H9 (cell line): Measurements from ENCODE around the gene RPL14. TPM values are rescaled to one million over a fixed set of nuclear protein-coding genes. Genes with fewer than 3 reads are reported as not detected.
A peak's percentile ranks its signal among the peaks of the same experiment; 100 is the strongest.

Experiments
- DNase-seq: peaks from one replicate; pipeline ENCODE4 v3.0.0-alpha.2; 2017
- H2AFZ ChIP-seq: one replicate; pipeline ENCODE4 v1.6.1; 2013; ENCODE audit warnings: mild to moderate bottlenecking, low read length, control low read depth, moderate library complexity
- H2AK5ac ChIP-seq: 2 replicates; pipeline ENCODE4 v1.6.1; 2013; ENCODE audit warnings: low read length, control low read depth, mixed read lengths; ENCODE audit not compliant: insufficient read length
- H2BK120ac ChIP-seq: one replicate; pipeline ENCODE4 v1.6.1; 2013; ENCODE audit warnings: low read depth, mild to moderate bottlenecking, low read length, control low read depth, inconsistent platforms; ENCODE audit not compliant: poor library complexity, severe bottlenecking
- H2BK12ac ChIP-seq: 2 replicates; pipeline ENCODE4 v1.6.1; 2013; ENCODE audit warnings: low read length, control low read depth, mixed read lengths, low read depth; ENCODE audit not compliant: insufficient read length
- H2BK15ac ChIP-seq: 2 replicates; pipeline ENCODE4 v1.6.1; 2013; ENCODE audit warnings: low read depth, low read length, control low read depth
- H2BK20ac ChIP-seq: one replicate; pipeline ENCODE4 v1.6.1; 2013; ENCODE audit warnings: low read depth, mild to moderate bottlenecking, low read length, control low read depth, inconsistent platforms; ENCODE audit not compliant: poor library complexity, severe bottlenecking
- H2BK5ac ChIP-seq: 2 replicates; pipeline ENCODE4 v1.6.1; 2013; ENCODE audit warnings: low read length, control low read depth, mixed read lengths; ENCODE audit not compliant: insufficient read length
- H3K14ac ChIP-seq: 2 replicates; pipeline ENCODE4 v1.6.1; 2013; ENCODE audit warnings: low read length, control low read depth; ENCODE audit not compliant: insufficient read depth
- H3K18ac ChIP-seq: 2 replicates; pipeline ENCODE4 v1.6.1; 2013; ENCODE audit warnings: low read depth, mild to moderate bottlenecking, mixed read lengths, low read length, control low read depth; ENCODE audit not compliant: insufficient read length
- H3K23ac ChIP-seq: 2 replicates; pipeline ENCODE4 v1.6.1; 2013; ENCODE audit warnings: low read length, control low read depth, mixed read lengths, low read depth; ENCODE audit not compliant: insufficient read length
- H3K23me2 ChIP-seq: 2 replicates; pipeline ENCODE4 v1.6.1; 2013; ENCODE audit warnings: low read depth, mild to moderate bottlenecking, mixed read lengths, low read length, control low read depth; ENCODE audit not compliant: insufficient read length, poor library complexity, severe bottlenecking
- H3K27ac ChIP-seq: 2 replicates; pipeline ENCODE4 v1.5.1; 2013; ENCODE audit warnings: low read length, control low read depth, mixed read lengths, low read depth; ENCODE audit not compliant: insufficient read length
- H3K27me3 ChIP-seq: 2 replicates; pipeline ENCODE4 v1.6.1; 2013; ENCODE audit warnings: low read length, control low read depth, inconsistent platforms; ENCODE audit not compliant: insufficient read depth
- H3K4ac ChIP-seq: 2 replicates; pipeline ENCODE4 v1.6.1; 2013; ENCODE audit warnings: low read depth, mild to moderate bottlenecking, control low read depth, inconsistent platforms, low read length, moderate library complexity
- H3K4me1 ChIP-seq: 2 replicates; pipeline ENCODE4 v1.6.1; 2013; ENCODE audit warnings: low read length, control low read depth, inconsistent platforms; ENCODE audit not compliant: insufficient read depth
- H3K4me2 ChIP-seq: 2 replicates; pipeline ENCODE4 v1.6.1; 2013; ENCODE audit warnings: low read length, control low read depth, mixed read lengths; ENCODE audit not compliant: insufficient read length, insufficient read depth
- H3K56ac ChIP-seq: 2 replicates; pipeline ENCODE4 v1.6.1; 2013; ENCODE audit warnings: low read depth, mild to moderate bottlenecking, mixed read lengths, low read length, control low read depth; ENCODE audit not compliant: insufficient read length
- H3K79me1 ChIP-seq: 2 replicates; pipeline ENCODE4 v1.6.1; 2013; ENCODE audit warnings: low read depth, mild to moderate bottlenecking, moderate library complexity, low read length, control low read depth, inconsistent platforms; ENCODE audit not compliant: insufficient read depth, poor library complexity, severe bottlenecking
- H3K79me2 ChIP-seq: 2 replicates; pipeline ENCODE4 v1.6.1; 2013; ENCODE audit warnings: low read length, control low read depth, inconsistent platforms; ENCODE audit not compliant: insufficient read depth
- H3K9ac ChIP-seq: 2 replicates; pipeline ENCODE4 v1.6.1; 2013; ENCODE audit warnings: low read length, control low read depth, mixed read lengths; ENCODE audit not compliant: insufficient read length; ENCODE audit errors: extremely low read depth
- H3K9me3 ChIP-seq: one replicate; pipeline ENCODE4 v1.6.1; 2013; ENCODE audit warnings: low read depth, low read length, inconsistent platforms; ENCODE audit not compliant: control insufficient read depth
- H3T11ph ChIP-seq: one replicate; pipeline ENCODE4 v1.6.1; 2013; ENCODE audit warnings: mild to moderate bottlenecking, low read length, control low read depth, inconsistent platforms
- H4K20me1 ChIP-seq: one replicate; pipeline ENCODE4 v1.6.1; 2013; ENCODE audit not compliant: control insufficient read depth, insufficient read length, insufficient read depth
- H4K5ac ChIP-seq: 2 replicates; pipeline ENCODE4 v1.6.1; 2013; ENCODE audit warnings: low read depth, mild to moderate bottlenecking, mixed read lengths, low read length, control low read depth; ENCODE audit not compliant: insufficient read length
- H4K8ac ChIP-seq: replicated peaks from 2 replicates; pipeline ENCODE4 v1.6.1; 2013; ENCODE audit warnings: low read length, control low read depth, mixed read lengths, low read depth; ENCODE audit not compliant: insufficient read length
- H4K91ac ChIP-seq: 2 replicates; pipeline ENCODE4 v1.6.1; 2013; ENCODE audit warnings: low read depth, mild to moderate bottlenecking, moderate library complexity, mixed read lengths, low read length, control low read depth; ENCODE audit not compliant: insufficient read length
- H3K27ac Mint-ChIP-seq, 3 experiments: 2 replicates in 2 of 3; 3 replicates in 1 of 3; pipeline ENCODE4 v1.8.0; 2020 to 2021; ENCODE audit warnings: mixed read lengths in 3 of 3, mild to moderate bottlenecking in 1 of 3, moderate library complexity in 1 of 3
- H3K27me3 Mint-ChIP-seq: 2 replicates; pipeline ENCODE4 v1.8.0; 2021; ENCODE audit warnings: low read depth, mild to moderate bottlenecking, moderate library complexity, mixed read lengths
- H3K36me3 Mint-ChIP-seq, 3 experiments: 2 replicates in 2 of 3; 3 replicates in 1 of 3; pipeline ENCODE4 v1.8.0; 2020 to 2021; ENCODE audit warnings: low read depth in 3 of 3, mixed read lengths in 3 of 3; ENCODE audit not compliant: insufficient read depth in 1 of 3
- H3K4me1 Mint-ChIP-seq, 2 experiments: 2 replicates each; pipeline ENCODE4 v1.8.0; 2020; ENCODE audit warnings: mixed read lengths in 2 of 2
- H3K4me3 Mint-ChIP-seq, 2 experiments: 2 replicates in 1 of 2; 3 replicates in 1 of 2; pipeline ENCODE4 v1.8.0; 2020 to 2021; ENCODE audit warnings: mild to moderate bottlenecking in 2 of 2, mixed read lengths in 2 of 2, moderate library complexity in 1 of 2
- H3K9me3 Mint-ChIP-seq, 2 experiments: 2 replicates in 1 of 2; 3 replicates in 1 of 2; pipeline ENCODE4 v1.8.0; 2020; ENCODE audit warnings: mild to moderate bottlenecking in 2 of 2, mixed read lengths in 2 of 2, moderate library complexity in 1 of 2
- WGBS: extraction: QIAGEN DNeasy Blood & Tissue Kit; methylation state at CpG from one replicate; pipeline ENCODE4 v1.1.7; 2013; ENCODE audit warnings: missing lambda C conversion rate, low lambda C conversion rate, mixed read lengths; ENCODE audit not compliant: insufficient read length; ENCODE audit errors: extremely low coverage; 5-methylcytosine and 5-hydroxymethylcytosine counted together
- total RNA-seq: library from RNA; stranded (reverse); gene quantifications from 2 replicates; pipeline ENCODE4 v1.2.1, GENCODE V29; 2021
- TF ChIP-seq, protein P1 (sequence below): fragments of 200-600 bp; sonication (generic); conservative IDR thresholded peaks from 3 replicates; pipeline ENCODE4 v1.8.0; 2021; ENCODE audit warnings: antibody characterized with exemption, mild to moderate bottlenecking

The RPL14 gene
- total RNA-seq, 1 experiment from 2014 or later, result 2,490 TPM

DNA sequence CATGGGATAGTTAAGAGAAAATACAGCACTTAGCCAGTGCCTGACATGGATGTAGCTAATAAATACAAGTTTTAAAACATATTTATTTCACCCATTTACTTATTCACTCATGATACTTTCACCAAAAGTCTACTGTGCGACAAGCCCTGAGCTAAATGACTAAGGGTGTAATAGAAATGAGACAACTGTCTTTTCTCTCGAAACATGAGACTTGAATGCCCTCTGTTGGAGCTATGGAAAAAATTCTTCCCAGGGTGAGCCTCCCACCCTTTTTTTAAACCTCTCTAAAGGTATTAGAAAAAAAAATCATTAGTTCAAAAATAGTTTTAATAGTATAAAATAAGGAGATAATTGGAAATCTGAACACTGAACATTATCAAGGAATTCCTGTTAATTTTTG, 24.3 kb upstream of the RPL14 start:
- no peak overlapping the region for H2BK20ac ChIP-seq

More for the DNA sequence above, 24.3 kb upstream of the RPL14 start:
- Mint-ChIP-seq H3K4me1 (peaks cover 8 to 11% of the 10 kb centered on the region in 2 experiments), H3K27ac (no peak overlapping the region), H3K36me3 (no peaks in the 10 kb centered on the region), H3K27me3 (no peaks in the 10 kb centered on the region; the same call in none of the 2 replicates), H3K9me3 (peaks cover 0 to 4% of the 10 kb centered on the region in 2 experiments; a peak in 3 of 5 replicates), H3K4me3 (no peak overlapping the region)
- Histone ChIP-seq H3K4ac (no peak overlapping the region), H4K20me1 (no peaks in the 10 kb centered on the region), H4K5ac (no peak overlapping the region), H2BK5ac (no peak overlapping the region), H3K18ac (no peak overlapping the region), H3K9me3 (no peaks in the 10 kb centered on the region), H3K79me1 (no peaks in the 10 kb centered on the region), H2AFZ (no peak overlapping the region), H3K56ac (no peak overlapping the region), H3K4me2 (no peak overlapping the region), H3K23me2 (no peaks in the 10 kb centered on the region), H2AK5ac (no peak overlapping the region), H3K23ac (no peak overlapping the region), H3K27me3 (no peaks in the 10 kb centered on the region), H4K91ac (no peak overlapping the region), H3K4me1 (no peaks in the 10 kb centered on the region; the same call in 1 of the 2 replicates), H3K27ac (no peak overlapping the region), H3K9ac (no peak overlapping the region), H3T11ph (no peak overlapping the region), H4K8ac (no peak overlapping the region), H2BK15ac (no peak overlapping the region), H2BK12ac (no peak overlapping the region), H2BK120ac (no peak overlapping the region), H3K14ac (no peak overlapping the region), H3K79me2 (no peaks in the 10 kb centered on the region)
- TF ChIP-seq, protein P1, sequence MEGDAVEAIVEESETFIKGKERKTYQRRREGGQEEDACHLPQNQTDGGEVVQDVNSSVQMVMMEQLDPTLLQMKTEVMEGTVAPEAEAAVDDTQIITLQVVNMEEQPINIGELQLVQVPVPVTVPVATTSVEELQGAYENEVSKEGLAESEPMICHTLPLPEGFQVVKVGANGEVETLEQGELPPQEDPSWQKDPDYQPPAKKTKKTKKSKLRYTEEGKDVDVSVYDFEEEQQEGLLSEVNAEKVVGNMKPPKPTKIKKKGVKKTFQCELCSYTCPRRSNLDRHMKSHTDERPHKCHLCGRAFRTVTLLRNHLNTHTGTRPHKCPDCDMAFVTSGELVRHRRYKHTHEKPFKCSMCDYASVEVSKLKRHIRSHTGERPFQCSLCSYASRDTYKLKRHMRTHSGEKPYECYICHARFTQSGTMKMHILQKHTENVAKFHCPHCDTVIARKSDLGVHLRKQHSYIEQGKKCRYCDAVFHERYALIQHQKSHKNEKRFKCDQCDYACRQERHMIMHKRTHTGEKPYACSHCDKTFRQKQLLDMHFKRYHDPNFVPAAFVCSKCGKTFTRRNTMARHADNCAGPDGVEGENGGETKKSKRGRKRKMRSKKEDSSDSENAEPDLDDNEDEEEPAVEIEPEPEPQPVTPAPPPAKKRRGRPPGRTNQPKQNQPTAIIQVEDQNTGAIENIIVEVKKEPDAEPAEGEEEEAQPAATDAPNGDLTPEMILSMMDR, result peak; percentile 28; the same call in 1 of the 3 replicates
- no CpG with 5 or more reads among the region's 2 CpGs for WGBS
- no peak for DNase-seq
